Uterus (tissue), 4 donors: ENCODE measurements around the gene GLI1. TPM values are rescaled to one million over a fixed set of nuclear protein-coding genes. Genes with fewer than 3 reads are reported as not detected.
"Not testable (repeated sequence)": the region's sequence is repeated elsewhere in the genome, so short reads cannot be mapped to it uniquely, and the experiment has no call there.

ENCODE experiments used
- DNase-seq, 2 donors: peaks; one replicate each; pipeline ENCODE4 v3.0.0-alpha.2; 2019 to 2020
- H3K27ac ChIP-seq, 2 donors: fragments of 200-600 bp; sonication (generic); 1 replicate in 1 of 2; 2 replicates in 1 of 2; pipeline ENCODE4 v1.5.1; 2016 to 2018
- H3K27me3 ChIP-seq, 2 donors: fragments of 200-600 bp; sonication (generic); one replicate each; pipeline ENCODE4 v1.5.1; 2018 to 2019; ENCODE audit warnings: control low read depth in 1 of 2
- H3K36me3 ChIP-seq, 2 donors: fragments of 200-600 bp; sonication (generic); one replicate each; pipeline ENCODE4 v1.5.1; 2019; ENCODE audit warnings: control low read depth in 1 of 2
- H3K4me1 ChIP-seq, 2 donors: fragments of 200-600 bp; sonication (generic); one replicate each; pipeline ENCODE4 v1.5.1; 2018 to 2019; ENCODE audit warnings: control low read depth in 1 of 2
- H3K4me3 ChIP-seq, 2 donors: fragments of 200-600 bp; sonication (generic); 1 replicate in 1 of 2; 2 replicates in 1 of 2; pipeline ENCODE4 v1.5.1; 2018 to 2019; ENCODE audit warnings: mild to moderate bottlenecking in 1 of 2
- H3K9me3 ChIP-seq, 2 donors: fragments of 200-600 bp; sonication (generic); one replicate each; pipeline ENCODE4 v1.5.1; 2019; ENCODE audit warnings: control low read depth in 1 of 2
- POLR2A ChIP-seq, 2 donors: fragments of 450-650 bp; IDR thresholded peaks; one replicate each; pipeline ENCODE4 v1.6.1; 2016; ENCODE audit warnings: antibody characterized with exemption in 2 of 2, mild to moderate bottlenecking in 1 of 2, moderate library complexity in 1 of 2
- intact Hi-C: fragments of 100-400 bp; cut with DNase I; formaldehyde crosslinking; loops from one replicate; pipeline ENCODE4 v1.15.1; 2023; ENCODE audit warnings: low total_unique reads
- total RNA-seq, 4 donors: library from RNA; depleted of rRNA in 3 of 4; stranded (reverse); fragments of >200 nt in 3 of 4; gene quantifications; one replicate each; pipeline versions ENCODE4 v1.1.0 to v1.2.4, GENCODE V29; 2014 to 2023
- TF ChIP-seq, protein P1 (sequence below), 4 experiments: fragments of 200-600 bp in 2 of 4; fragments of 450-650 bp in 2 of 4; sonication (generic) in 2 of 4; IDR thresholded peaks; one replicate each; pipeline ENCODE4 v1.5.1; 2016 to 2019; ENCODE audit warnings: antibody characterized with exemption in 4 of 4, mild to moderate bottlenecking in 2 of 4, moderate library complexity in 1 of 4
- donor health status: DM: yes; HTN: yes; CAD: no.

Gene GLI1
- total RNA-seq, 4 donors from 2014 or later = 6.1 to 6.6 TPM; not detected in 2

- intact Hi-C loops = no loop called here
- Histone ChIP-seq H3K4me3 (no peak overlapping the region), H3K27me3 (no peaks in the 10 kb centered on the region), H3K27ac (no peak overlapping the region), H3K36me3 (no peaks in the 10 kb centered on the region), H3K9me3 (no peaks in the 10 kb centered on the region), H3K4me1 (no peaks in the 10 kb centered on the region)
- no peak for TF ChIP-seq POLR2A (IDR thresholded peaks at IDR 0.05)
- TF ChIP-seq, protein P1, sequence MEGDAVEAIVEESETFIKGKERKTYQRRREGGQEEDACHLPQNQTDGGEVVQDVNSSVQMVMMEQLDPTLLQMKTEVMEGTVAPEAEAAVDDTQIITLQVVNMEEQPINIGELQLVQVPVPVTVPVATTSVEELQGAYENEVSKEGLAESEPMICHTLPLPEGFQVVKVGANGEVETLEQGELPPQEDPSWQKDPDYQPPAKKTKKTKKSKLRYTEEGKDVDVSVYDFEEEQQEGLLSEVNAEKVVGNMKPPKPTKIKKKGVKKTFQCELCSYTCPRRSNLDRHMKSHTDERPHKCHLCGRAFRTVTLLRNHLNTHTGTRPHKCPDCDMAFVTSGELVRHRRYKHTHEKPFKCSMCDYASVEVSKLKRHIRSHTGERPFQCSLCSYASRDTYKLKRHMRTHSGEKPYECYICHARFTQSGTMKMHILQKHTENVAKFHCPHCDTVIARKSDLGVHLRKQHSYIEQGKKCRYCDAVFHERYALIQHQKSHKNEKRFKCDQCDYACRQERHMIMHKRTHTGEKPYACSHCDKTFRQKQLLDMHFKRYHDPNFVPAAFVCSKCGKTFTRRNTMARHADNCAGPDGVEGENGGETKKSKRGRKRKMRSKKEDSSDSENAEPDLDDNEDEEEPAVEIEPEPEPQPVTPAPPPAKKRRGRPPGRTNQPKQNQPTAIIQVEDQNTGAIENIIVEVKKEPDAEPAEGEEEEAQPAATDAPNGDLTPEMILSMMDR (IDR thresholded peaks at IDR 0.05) = no peak
- DNase-seq = no peak
Measured at GRCh38 chr12:57511161-57511560, 51.6 kb downstream of the GLI1 start.

DNA sequence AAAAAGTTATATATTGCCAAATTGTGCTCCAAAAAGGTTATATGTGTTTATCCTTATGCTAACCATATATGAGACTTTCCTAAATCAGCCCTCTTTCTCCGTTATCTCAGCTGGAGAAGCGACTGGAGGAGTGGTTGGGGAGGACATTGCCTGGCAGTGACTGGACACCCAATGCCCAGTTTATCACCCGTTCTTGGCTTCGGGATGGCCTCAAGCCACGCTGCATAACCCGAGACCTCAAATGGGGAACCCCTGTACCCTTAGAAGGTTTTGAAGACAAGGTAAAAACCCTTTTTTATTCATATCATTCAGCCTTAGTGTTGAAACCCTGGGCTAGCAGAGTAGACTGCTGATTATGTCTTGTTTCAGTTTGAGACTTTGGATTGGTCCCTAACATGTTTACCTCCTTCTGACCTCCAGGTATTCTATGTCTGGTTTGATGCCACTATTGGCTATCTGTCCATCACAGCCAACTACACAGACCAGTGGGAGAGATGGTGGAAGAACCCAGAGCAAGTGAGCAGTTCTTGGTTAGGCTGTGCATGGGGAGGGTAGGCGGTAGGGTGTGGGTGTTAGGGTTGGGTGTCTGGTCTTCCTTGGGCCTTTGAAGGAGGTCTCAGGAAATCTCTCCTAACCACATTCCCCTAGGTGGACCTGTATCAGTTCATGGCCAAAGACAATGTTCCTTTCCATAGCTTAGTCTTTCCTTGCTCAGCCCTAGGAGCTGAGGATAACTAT lies 52.2 kb downstream of the GLI1 start:
- TF ChIP-seq, protein P1 (IDR thresholded peaks at IDR 0.05) = no peak
- TF ChIP-seq POLR2A (IDR thresholded peaks at IDR 0.05) = no peak
- H3K4me1 ChIP-seq = no peaks in the 10 kb centered on the region
- no peak for DNase-seq
- intact Hi-C loops = no loop called here
- no peaks in the 10 kb centered on the region for H3K36me3 ChIP-seq
- no peak overlapping the region for H3K4me3 ChIP-seq
- no peaks in the 10 kb centered on the region for H3K27me3 ChIP-seq
- no peak overlapping the region for H3K27ac ChIP-seq
- H3K9me3 ChIP-seq = no peaks in the 10 kb centered on the region

DNA sequence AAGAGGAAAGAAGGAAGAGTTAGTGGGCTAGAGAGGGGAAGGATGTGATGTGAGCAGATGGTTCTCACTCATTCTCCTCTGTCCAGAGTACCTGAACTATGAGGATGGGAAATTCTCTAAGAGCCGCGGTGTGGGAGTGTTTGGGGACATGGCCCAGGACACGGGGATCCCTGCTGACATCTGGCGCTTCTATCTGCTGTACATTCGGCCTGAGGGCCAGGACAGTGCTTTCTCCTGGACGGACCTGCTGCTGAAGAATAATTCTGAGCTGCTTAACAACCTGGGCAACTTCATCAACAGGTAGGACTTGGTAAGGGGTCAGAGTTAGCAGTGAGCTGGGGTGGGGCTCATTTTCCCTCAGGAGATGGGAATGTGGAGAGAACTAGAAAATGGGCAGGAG lies 53.1 kb downstream of the GLI1 start:
- H3K27ac ChIP-seq = no peak overlapping the region
- H3K36me3 ChIP-seq = no peaks in the 10 kb centered on the region

DNA sequence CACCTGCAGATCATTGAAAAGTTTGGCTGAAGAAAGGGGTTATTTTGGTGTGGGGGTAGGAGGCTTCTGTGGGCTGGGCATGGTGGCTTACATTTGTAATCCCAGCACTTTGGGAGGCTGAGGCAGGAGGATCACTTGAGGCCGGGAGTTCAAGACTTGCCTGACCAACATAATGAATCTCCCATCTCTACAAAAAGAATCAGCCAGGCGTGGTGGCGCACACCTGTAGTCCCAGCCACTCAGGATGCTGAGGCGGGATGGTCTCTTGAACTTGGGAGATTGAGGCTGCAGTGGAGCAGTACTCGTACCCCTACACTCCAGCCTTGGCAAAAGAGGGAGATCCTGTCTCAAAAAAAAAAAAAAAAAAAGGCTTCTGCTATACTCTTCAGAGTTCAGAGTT lies 53.7 kb downstream of the GLI1 start:
- H3K36me3 ChIP-seq = no peaks in the 10 kb centered on the region
- H3K27ac ChIP-seq = no peak overlapping the region
- DNase-seq = no peak
- no peaks in the 10 kb centered on the region for H3K9me3 ChIP-seq
- H3K4me3 ChIP-seq = no peak overlapping the region
- no peaks in the 10 kb centered on the region for H3K27me3 ChIP-seq
- intact Hi-C loops = no loop called here
- no peaks in the 10 kb centered on the region for H3K4me1 ChIP-seq
- TF ChIP-seq POLR2A (IDR thresholded peaks at IDR 0.05) = no peak
- TF ChIP-seq, protein P1 (IDR thresholded peaks at IDR 0.05) = no peak

More for the DNA sequence above, 53.1 kb downstream of the GLI1 start:
- intact Hi-C loops = no loop called here
- H3K27me3 ChIP-seq = no peaks in the 10 kb centered on the region
- H3K4me3 ChIP-seq = no peak overlapping the region
- H3K9me3 ChIP-seq = no peaks in the 10 kb centered on the region
- no peak for DNase-seq
- TF ChIP-seq, protein P1 (IDR thresholded peaks at IDR 0.05) = no peak
- no peak for TF ChIP-seq POLR2A (IDR thresholded peaks at IDR 0.05)
- H3K4me1 ChIP-seq = no peaks in the 10 kb centered on the region

GRCh38 chr12:57513677-57514076 lies 54.1 kb downstream of the GLI1 start:
- H3K36me3 ChIP-seq, DNase-seq, H3K4me1 ChIP-seq, H3K4me3 ChIP-seq, H3K27me3 ChIP-seq, H3K27ac ChIP-seq, intact Hi-C loops, H3K9me3 ChIP-seq: not testable (repeated sequence)

DNA sequence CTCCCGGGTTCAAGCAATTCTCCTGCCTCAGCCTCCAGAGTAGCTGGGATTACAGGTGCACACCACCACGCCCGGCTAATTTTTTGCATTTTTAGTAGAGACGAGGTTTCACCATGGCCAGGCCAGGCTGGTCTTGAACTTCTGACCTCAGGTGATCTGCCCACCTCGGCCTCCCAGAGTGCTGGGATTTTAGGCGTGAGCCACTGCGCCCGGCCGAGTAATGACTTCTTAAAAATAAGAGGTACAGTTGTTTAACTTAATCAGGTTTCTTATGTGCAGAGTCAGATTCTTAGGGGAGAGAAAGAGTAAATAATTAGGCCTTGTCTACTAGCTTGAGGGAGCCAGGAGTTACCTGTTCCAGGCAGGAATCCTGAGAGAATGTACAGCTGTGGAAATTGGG lies 54.7 kb downstream of the GLI1 start:
- H3K27ac ChIP-seq, intact Hi-C loops: not testable (repeated sequence)

More for the DNA sequence above, 54.7 kb downstream of the GLI1 start:
- DNase-seq, H3K36me3 ChIP-seq, H3K27me3 ChIP-seq, H3K4me1 ChIP-seq, H3K4me3 ChIP-seq, H3K9me3 ChIP-seq: not testable (repeated sequence)
